ENCODE measurements around the gene TELO2. TPM values are rescaled to one million over a fixed set of nuclear protein-coding genes. Genes with fewer than 3 reads are reported as not detected.

The TELO2 gene
- total RNA-seq, 4 donors from 2014 or later = 37.1 to 84.6 (median 45.3) TPM

DNA sequence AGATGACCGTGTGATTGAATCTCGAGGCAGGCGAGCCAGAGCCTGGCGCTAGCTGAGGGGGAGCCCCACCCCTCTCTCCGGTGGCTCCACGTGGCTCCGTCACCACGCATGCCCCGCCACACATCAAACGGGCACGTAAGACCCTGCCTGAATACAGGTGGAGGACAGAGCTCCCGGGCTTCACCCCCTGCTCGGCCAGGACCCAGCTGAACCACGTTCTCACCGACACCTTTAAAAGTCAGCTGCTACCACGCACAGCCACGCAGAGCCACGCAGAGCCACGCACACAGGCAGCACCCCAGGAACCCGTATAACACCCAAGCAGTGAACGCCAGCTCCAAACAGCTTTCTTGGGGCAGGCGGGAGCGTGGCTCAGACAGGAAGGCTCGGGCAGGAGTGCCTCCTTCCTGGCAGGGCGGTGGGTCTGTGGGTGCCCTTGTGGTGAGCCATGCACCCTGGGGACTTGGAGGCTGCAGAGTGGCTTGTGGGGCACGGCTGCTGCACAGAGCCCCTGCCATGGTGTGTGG, 44.7 kb downstream of the TELO2 start:
- no peak overlapping the region for H3K27ac ChIP-seq
- H3K9me3 ChIP-seq = no peaks in the 10 kb centered on the region
- DNase-seq (ENCODE audit: low spot score in 2 of 2) = no peak
- H3K4me1 ChIP-seq = peaks cover 0 to 71% (median 4%) of the 10 kb centered on the region in 4 donors
- H3K36me3 ChIP-seq = peaks cover 0 to 82% (median 7%) of the 10 kb centered on the region in 3 donors
- TF ChIP-seq EP300 (IDR thresholded peaks at IDR 0.05) (no peak), POLR2A (IDR thresholded peaks at IDR 0.05) (no peak)
- TF ChIP-seq, protein P1, sequence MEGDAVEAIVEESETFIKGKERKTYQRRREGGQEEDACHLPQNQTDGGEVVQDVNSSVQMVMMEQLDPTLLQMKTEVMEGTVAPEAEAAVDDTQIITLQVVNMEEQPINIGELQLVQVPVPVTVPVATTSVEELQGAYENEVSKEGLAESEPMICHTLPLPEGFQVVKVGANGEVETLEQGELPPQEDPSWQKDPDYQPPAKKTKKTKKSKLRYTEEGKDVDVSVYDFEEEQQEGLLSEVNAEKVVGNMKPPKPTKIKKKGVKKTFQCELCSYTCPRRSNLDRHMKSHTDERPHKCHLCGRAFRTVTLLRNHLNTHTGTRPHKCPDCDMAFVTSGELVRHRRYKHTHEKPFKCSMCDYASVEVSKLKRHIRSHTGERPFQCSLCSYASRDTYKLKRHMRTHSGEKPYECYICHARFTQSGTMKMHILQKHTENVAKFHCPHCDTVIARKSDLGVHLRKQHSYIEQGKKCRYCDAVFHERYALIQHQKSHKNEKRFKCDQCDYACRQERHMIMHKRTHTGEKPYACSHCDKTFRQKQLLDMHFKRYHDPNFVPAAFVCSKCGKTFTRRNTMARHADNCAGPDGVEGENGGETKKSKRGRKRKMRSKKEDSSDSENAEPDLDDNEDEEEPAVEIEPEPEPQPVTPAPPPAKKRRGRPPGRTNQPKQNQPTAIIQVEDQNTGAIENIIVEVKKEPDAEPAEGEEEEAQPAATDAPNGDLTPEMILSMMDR (IDR thresholded peaks at IDR 0.05) = no peak
- H3K27me3 ChIP-seq = no peaks in the 10 kb centered on the region
- WGBS, 2 donors = 84 to 93% methylated on average over 22 to 24 of the region's 26 CpGs
- no peak overlapping the region for H3K4me3 ChIP-seq

DNA sequence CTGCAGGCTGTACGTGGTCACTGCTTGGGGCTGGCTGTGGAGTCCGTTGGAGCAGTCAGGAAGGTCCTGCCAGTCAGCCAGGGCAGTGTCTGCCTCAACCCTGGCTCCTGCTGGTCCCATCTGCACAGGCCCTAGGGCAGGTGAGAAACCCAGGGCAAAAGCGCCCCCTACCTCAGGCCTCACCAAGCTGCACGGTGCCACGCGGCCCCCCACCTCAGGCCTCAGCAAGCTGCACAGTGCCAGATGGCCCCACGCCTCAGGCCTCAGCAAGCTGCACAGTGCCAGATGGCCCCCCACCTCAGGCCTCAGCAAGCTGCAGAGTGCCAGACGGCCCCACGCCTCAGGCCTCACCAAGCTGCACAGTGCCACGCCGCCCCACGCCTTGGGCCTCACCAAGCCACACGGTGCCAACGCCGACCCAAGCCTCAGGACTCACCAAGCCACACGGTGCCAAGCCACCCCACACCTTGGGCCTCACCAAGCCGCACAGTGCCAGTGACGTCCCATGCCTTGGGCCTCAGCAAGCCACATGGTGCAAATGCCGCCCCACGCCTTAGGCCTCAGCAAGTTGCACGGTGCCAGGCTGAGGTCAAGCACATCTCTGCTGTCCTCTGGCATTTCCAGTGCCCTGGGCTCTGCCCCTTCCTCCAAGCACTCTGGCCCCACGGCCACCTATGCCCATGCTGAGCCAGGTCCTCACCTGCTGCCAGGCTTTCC, 45.8 kb downstream of the TELO2 start:
- 81 to 93% methylated on average over 13 to 19 of the region's 22 CpGs for WGBS, 2 donors
- H3K36me3 ChIP-seq = peaks cover 0 to 88% (median 7%) of the 10 kb centered on the region in 3 donors
- H3K27ac ChIP-seq = no peak overlapping the region
- no peak for TF ChIP-seq POLR2A (IDR thresholded peaks at IDR 0.05)
- TF ChIP-seq, protein P1 (IDR thresholded peaks at IDR 0.05) = no peak
- TF ChIP-seq EP300 (IDR thresholded peaks at IDR 0.05) = no peak
- no peak for DNase-seq (ENCODE audit: low spot score in 2 of 2)
- no peaks in the 10 kb centered on the region for H3K27me3 ChIP-seq
- H3K4me3 ChIP-seq = no peak overlapping the region
- H3K4me1 ChIP-seq = peaks cover 0 to 75% (median 5%) of the 10 kb centered on the region in 4 donors
- no peaks in the 10 kb centered on the region for H3K9me3 ChIP-seq

DNA sequence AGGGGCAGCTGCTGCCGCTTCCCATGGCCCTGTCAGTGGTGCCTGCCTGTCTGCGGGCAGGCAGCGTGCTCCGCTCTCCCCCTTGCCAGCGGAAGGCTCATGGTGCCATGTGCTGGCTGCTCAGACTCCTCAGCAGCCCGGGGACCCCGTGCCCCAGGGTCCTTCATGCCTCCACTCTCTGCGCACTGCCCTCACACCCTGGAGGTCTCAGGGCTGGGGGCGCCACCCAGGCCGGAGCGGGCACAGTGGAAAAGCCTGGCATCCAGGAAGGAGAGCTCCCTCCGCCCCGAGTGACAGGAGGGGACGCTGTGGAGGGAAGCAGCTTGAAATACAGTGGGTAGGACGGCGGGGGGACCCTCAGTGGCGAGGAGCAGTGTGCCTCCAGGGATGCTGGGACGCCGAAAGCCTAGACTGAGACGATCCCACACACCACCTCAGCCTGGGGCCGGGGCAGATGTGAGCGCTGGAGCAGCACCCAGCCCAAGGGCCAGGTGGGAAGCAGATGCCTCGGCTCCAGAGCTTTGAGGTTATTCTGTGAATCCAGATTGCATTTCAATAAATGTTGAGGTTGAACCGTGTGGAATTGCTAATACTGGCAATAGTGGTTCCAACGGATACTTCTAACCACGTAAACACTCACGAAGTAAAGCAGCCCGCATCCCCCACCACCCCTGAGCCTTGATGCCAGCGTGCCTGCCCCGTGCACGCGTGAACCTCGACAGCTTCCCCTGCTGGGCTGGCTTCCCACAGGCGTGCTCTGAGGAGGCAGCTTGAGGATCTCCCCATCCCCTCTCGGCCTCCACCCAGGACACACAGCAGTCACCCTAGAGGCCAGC, 46.8 kb downstream of the TELO2 start:
- Histone ChIP-seq H3K36me3 (peaks cover 0 to 82% (median 7%) of the 10 kb centered on the region in 3 donors), H3K4me1 (peaks cover 0 to 76% (median 6%) of the 10 kb centered on the region in 4 donors), H3K4me3 (no peak overlapping the region), H3K9me3 (no peaks in the 10 kb centered on the region), H3K27me3 (no peaks in the 10 kb centered on the region), H3K27ac (no peak overlapping the region)
- TF ChIP-seq EP300 (IDR thresholded peaks at IDR 0.05) (no peak), POLR2A (IDR thresholded peaks at IDR 0.05) (no peak)
- TF ChIP-seq, protein P1 (IDR thresholded peaks at IDR 0.05) = no peak
- no peak for DNase-seq (ENCODE audit: low spot score in 2 of 2)
- WGBS, 2 donors = 90 to 94% methylated on average over 31 to 33 of the region's 35 CpGs

DNA sequence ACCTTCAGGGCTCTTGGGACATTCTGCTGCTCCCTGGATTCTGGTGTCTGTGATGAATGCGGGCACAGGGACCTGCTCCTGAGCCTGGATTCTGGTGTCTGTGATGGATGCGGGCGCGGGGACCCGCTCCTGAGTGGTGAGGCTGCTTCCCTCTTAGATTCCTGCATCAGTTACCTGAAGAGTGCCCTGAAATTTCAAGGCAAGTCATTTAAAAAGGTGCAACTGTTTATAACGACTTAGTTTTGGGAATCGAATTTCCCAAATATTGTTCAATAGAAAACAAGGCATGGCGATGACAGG, 47.3 kb downstream of the TELO2 start:
- H3K27ac ChIP-seq = no peak overlapping the region
- DNase-seq (ENCODE audit: low spot score in 2 of 2) = no peak
- H3K9me3 ChIP-seq = no peaks in the 10 kb centered on the region
- WGBS, 2 donors = 91 to 96% methylated on average over 8 of the region's 8 CpGs
- H3K27me3 ChIP-seq = no peaks in the 10 kb centered on the region
- TF ChIP-seq, protein P1 (IDR thresholded peaks at IDR 0.05) = no peak
- TF ChIP-seq POLR2A (IDR thresholded peaks at IDR 0.05) = no peak
- no peak for TF ChIP-seq EP300 (IDR thresholded peaks at IDR 0.05)
- no peak overlapping the region for H3K4me3 ChIP-seq
- peaks cover 0 to 78% (median 7%) of the 10 kb centered on the region in 3 donors for H3K36me3 ChIP-seq
- peaks cover 0 to 75% (median 9%) of the 10 kb centered on the region in 4 donors for H3K4me1 ChIP-seq
